HG03066 (cell line): ENCODE data around the gene ALG12.

ENCODE experiments used
- ATAC-seq: cut with Tn5 transposase; IDR thresholded peaks from one replicate; pipeline ENCODE4 v1.9.1; 2021; ENCODE audit warnings: low read depth; ENCODE audit not compliant: unreplicated experiment

The ALG12 gene

GRCh38 chr22:49933236-49934159 lies 15.3 kb upstream of the ALG12 start:
- ATAC-seq, result no peak

- no peak for ATAC-seq
Measured at GRCh38 chr22:49930596-49931412, 12.6 kb upstream of the ALG12 start.

GRCh38 chr22:49929994-49930575 lies 11.8 kb upstream of the ALG12 start:
- no peak for ATAC-seq

DNA sequence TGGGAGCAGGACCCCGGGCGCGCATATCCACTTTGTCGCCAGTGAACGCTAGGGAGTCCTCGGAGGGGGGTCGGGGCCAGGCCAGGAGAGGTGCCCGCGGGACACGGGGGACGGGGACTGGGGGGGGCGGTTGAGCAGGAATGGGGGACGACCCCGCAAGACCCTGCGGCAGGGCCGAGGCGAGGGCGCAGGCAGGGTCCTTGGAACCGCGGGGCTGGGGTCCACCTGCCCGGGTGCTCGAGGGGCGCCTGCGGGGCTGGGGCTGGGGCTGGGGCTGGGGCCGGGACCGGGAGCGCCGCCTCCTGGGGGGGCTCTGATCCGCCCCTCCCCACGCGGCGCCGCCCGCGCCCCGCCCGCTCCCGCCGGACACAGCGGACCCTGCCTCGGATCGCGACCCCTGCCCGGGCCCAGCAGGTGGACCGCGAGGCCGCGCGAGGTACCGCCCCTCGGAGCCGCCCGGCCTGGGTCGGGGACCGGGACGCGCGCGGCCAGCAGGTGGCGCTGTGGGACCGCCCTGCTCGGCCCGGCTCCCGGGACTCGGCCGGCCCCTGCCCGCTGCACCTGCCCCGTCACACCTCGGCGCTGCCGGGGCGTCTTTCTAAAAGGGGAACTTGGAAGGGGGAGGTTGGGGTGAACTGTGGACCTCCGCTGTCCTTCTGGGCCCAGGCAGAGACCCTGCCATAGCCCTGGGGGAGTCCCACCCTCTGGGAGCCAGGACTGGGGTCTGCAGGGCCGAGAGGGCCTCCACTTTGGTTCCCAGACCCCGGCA lies 11.2 kb upstream of the ALG12 start:
- no peak for ATAC-seq

DNA sequence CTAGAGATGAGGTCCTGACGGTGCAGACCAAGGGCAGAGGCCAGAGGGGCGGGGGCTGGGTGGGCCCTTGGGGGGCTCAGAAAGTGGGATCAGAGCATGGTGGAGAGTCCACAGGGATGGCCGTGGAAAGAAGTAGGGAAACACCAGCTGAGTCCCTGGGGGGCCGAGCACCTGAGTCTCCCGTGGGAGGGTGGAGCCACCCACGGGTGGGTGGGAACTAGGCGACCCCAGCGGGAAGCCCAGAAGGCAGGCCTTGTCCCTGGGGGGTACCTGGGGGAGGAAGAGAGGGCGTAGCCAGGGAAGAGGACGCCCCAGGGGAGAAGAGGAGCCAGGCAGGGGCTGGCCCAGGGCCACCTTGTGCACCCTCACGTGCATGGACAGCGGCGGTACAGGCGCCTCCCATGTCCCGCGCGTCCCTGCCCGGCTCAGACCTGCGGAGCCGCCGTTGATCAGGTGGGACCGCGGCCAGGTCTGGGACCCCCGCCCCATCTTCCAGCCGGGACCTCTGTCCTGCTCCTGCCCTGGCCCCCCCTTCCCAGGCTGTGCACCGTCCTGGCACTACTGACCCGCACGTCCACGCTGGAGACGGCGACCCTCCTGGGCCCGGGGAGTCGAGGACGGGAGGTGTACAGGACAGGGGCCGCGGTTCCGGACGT lies 10.4 kb upstream of the ALG12 start:
- ATAC-seq, result no peak

- no peak for ATAC-seq
Measured at GRCh38 chr22:49928185-49928495, 9.9 kb upstream of the ALG12 start.

DNA sequence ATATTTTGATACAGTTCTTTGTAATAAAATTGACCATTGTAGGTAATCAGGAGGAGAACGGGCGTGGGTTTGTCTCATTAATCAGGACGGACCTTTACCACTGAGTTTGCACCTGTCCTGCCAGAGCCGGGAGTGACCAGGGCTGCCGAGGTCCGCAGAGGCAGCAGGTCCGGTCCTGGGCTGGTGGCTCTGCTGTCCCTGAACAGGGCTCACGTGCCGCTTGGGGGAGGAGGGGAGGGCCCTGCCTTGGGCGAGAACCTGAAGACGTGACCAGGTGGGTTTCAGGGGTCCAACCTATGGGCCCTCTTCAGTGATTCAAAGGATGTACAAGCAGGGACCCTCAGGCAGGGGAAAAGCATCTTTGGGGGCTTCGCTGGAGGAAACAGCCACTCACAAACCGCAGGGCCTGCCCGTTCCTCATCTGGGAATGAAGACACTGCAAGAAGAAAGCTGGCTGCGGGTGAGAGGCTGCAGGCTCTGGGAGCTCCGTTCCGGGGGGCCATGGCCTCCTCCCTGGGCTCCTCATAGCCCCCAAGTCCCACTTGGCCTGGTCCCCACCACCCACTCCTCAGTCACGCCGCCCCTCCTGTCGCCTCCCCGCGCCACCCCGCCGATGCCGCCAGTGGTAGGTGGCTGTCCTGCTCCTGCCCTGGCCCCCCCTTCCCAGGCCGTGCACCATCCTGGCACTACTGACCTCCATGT lies 9.4 kb upstream of the ALG12 start:
- no peak for ATAC-seq

- ATAC-seq, result no peak
Measured at GRCh38 chr22:49926916-49927315, 8.7 kb upstream of the ALG12 start.

DNA sequence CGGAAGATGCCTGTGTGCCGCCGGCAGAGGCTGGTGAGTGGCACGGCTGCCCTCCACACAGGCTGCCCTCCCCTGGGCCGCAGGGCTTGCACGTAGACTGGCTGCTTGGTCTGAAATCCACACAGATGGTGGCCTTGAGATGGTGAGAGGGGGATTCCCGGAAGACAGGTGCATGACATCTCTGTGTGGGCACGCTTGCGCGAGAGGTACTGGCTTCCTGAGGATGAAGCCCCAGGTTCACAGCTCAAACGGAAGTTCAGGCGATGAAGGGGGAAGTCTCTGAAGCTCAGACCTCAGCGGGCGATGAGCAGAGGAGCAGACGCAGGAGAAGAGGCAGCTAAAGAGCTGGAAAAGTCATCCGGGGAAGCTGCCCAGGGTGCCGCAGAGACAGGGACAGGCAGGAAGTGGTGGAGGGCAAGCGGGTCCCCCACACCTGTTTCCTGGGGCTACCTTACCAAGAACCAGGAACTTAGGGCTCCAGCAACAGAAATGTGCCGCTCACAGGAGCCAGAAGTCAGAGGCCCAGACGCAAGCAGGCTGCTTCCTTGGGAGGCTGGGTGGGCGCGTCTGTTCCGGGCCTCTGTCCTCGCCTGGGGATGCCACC lies 7.4 kb upstream of the ALG12 start:
- ATAC-seq, result no peak

- ATAC-seq, result no peak
Measured at GRCh38 chr22:49924113-49924833, 6.0 kb upstream of the ALG12 start.

- ATAC-seq, result no peak
Measured at GRCh38 chr22:49923445-49923844, 5.2 kb upstream of the ALG12 start.

DNA sequence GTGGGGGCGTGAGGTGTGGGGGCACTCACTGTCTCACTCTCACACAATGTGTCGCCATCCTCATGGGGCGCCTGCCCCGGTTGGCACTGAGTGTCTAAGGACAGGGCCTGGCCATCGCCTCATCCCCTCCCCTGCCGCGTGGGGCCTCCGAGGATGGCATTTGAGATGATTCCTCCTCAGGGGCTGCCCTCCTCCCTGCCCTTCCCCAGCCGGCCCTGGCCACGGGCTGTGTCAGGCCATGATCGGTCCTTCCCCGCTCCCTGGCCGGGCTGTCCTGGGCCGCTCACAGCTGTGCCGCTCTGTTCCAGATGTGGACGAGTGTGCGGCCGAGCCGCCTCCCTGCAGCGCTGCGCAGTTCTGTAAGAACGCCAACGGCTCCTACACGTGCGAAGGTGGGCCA lies 4.7 kb upstream of the ALG12 start:
- ATAC-seq, result no peak

- no peak for ATAC-seq
Measured at GRCh38 chr22:49922484-49922883, 4.2 kb upstream of the ALG12 start.

- no peak for ATAC-seq
Measured at GRCh38 chr22:49921508-49922278, 3.5 kb upstream of the ALG12 start.

GRCh38 chr22:49920859-49921258 lies 2.6 kb upstream of the ALG12 start:
- ATAC-seq, result no peak

GRCh38 chr22:49918911-49919881 lies 958 bp upstream of the ALG12 start:
- no peak for ATAC-seq

- ATAC-seq, result no peak
Measured at GRCh38 chr22:49916831-49917230, 1.4 kb downstream of the ALG12 start.
